ENCODE data around the gene HEPACAM2. TPM values are rescaled to one million over a fixed set of nuclear protein-coding genes. Genes with fewer than 3 reads are reported as not detected.

The HEPACAM2 gene
- total RNA-seq, 2 donors from 2014 or later, result not detected

DNA sequence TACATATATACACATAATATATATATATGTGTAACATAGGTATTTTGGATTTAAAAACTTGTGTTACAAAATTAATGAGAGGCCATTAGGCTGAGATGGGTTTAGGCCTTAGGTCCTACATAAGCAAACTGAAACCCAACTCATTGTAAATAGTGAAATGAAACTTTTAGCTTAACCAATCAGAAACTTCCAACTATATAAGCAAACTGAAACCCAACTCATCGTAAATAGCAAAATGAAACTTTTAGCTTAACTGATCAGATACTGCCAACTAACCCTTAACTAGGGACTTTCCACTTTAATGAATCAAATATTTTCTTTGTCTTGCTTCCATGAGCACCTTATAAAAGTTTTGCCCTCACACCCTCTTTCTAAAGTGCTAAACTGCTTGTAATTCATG lies 60.8 kb downstream of the HEPACAM2 start:
- H3K4me1 Mint-ChIP-seq, result no peaks in the 10 kb centered on the region
- peaks cover under 1% of the 10 kb centered on the region for H3K9me3 Mint-ChIP-seq
- Histone ChIP-seq H3K27ac (ENCODE audit: low read depth, low read length) (no peak overlapping the region), H3K9me3 (ENCODE audit: control insufficient read depth, low read length) (peaks cover 10% of the 10 kb centered on the region), H3K4me3 (ENCODE audit: low read length) (no peak overlapping the region), H3K36me3 (ENCODE audit: control insufficient read depth, insufficient read depth, low read length) (no peaks in the 10 kb centered on the region), H3K27me3 (ENCODE audit: control insufficient read depth, insufficient read depth, low read length, poor library complexity, severe bottlenecking) (no peaks in the 10 kb centered on the region), H3K9ac (ENCODE audit: extremely low read depth, low read length, poor library complexity, severe bottlenecking) (no peak overlapping the region), H3K4me1 (ENCODE audit: control insufficient read depth, insufficient read depth, low read length) (no peaks in the 10 kb centered on the region)
- TF ChIP-seq, protein P1, sequence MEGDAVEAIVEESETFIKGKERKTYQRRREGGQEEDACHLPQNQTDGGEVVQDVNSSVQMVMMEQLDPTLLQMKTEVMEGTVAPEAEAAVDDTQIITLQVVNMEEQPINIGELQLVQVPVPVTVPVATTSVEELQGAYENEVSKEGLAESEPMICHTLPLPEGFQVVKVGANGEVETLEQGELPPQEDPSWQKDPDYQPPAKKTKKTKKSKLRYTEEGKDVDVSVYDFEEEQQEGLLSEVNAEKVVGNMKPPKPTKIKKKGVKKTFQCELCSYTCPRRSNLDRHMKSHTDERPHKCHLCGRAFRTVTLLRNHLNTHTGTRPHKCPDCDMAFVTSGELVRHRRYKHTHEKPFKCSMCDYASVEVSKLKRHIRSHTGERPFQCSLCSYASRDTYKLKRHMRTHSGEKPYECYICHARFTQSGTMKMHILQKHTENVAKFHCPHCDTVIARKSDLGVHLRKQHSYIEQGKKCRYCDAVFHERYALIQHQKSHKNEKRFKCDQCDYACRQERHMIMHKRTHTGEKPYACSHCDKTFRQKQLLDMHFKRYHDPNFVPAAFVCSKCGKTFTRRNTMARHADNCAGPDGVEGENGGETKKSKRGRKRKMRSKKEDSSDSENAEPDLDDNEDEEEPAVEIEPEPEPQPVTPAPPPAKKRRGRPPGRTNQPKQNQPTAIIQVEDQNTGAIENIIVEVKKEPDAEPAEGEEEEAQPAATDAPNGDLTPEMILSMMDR (conservative IDR thresholded peaks at IDR 0.05), result no peak
- no peak for DNase-seq
- H3K4me3 Mint-ChIP-seq, result no peak overlapping the region
- H3K36me3 Mint-ChIP-seq (ENCODE audit: low read depth), result no peaks in the 10 kb centered on the region
- WGBS, 2 experiments (ENCODE audit: insufficient coverage in 1 of 2, insufficient read length in 1 of 2), result 84 to 100% methylated on average over 1 of the region's 1 CpG
- H3K27me3 Mint-ChIP-seq (ENCODE audit: insufficient read depth), result peaks cover 41% of the 10 kb centered on the region
- no peak overlapping the region for H3K27ac Mint-ChIP-seq

DNA sequence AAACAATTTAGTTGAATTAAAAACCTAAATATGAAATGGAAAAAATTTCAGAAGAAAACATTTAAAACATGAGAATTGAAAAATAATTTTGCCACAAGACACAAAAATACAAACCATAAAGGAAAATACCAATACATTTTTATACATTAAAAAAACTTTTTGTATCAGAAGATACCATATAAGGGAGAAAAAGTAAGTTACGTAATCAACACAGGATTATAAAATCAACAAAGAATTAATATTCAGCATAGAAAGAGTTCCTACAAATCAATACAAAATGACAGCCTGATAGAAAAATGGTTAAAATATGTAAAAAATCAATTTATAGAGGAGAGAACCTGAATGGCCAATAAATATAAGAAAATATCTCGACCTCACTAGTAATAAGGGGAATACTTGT lies 61.5 kb downstream of the HEPACAM2 start:
- Mint-ChIP-seq H3K9me3 (no peaks in the 10 kb centered on the region), H3K4me1 (no peaks in the 10 kb centered on the region), H3K27ac (no peak overlapping the region), H3K27me3 (ENCODE audit: insufficient read depth) (peaks cover 40% of the 10 kb centered on the region), H3K4me3 (no peak overlapping the region), H3K36me3 (ENCODE audit: low read depth) (no peaks in the 10 kb centered on the region)
- H3K9me3 ChIP-seq (ENCODE audit: control insufficient read depth, low read length), result peaks cover 10% of the 10 kb centered on the region
- WGBS, 2 experiments (ENCODE audit: insufficient coverage in 1 of 2, insufficient read length in 1 of 2), result no CpG with 5 or more reads among the region's 2 CpGs
- H3K27me3 ChIP-seq (ENCODE audit: control insufficient read depth, insufficient read depth, low read length, poor library complexity, severe bottlenecking), result no peaks in the 10 kb centered on the region
- no peaks in the 10 kb centered on the region for H3K36me3 ChIP-seq (ENCODE audit: control insufficient read depth, insufficient read depth, low read length)
- TF ChIP-seq, protein P1 (conservative IDR thresholded peaks at IDR 0.05), result no peak
- DNase-seq, result no peak
- H3K27ac ChIP-seq (ENCODE audit: low read depth, low read length), result no peak overlapping the region
- no peak overlapping the region for H3K4me3 ChIP-seq (ENCODE audit: low read length)
- H3K9ac ChIP-seq (ENCODE audit: extremely low read depth, low read length, poor library complexity, severe bottlenecking), result no peak overlapping the region
- H3K4me1 ChIP-seq (ENCODE audit: control insufficient read depth, insufficient read depth, low read length), result no peaks in the 10 kb centered on the region

DNA sequence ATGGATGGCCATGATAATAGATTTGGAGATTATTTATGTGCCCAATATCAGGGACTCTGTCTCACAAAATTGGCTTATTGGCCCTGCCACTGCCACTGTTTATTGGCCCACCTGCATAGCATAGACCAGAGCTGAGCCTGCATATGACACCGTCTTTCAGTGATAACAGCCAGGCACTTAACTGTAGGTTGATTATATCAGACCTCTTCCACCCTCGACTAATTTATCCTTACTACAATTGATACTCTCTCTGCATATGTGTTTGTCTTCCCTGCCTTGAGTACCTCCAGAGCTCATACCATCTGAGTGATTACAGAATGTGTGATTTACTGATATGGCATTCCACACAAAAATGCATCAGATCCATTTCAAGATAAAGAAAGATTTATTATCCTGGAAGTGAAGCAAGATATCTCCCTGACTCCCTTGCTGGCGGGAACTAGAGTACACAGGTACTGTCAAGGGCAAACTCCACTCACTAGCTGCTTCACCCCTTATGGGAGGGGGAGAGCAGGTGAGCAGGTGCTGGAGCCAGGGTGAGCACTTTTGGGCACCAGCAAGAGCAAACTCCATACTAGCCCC lies 65.0 kb downstream of the HEPACAM2 start:
- H3K4me1 ChIP-seq (ENCODE audit: control insufficient read depth, insufficient read depth, low read length), result no peaks in the 10 kb centered on the region
- H3K4me3 ChIP-seq (ENCODE audit: low read length), result no peak overlapping the region
- H3K36me3 Mint-ChIP-seq (ENCODE audit: low read depth), result no peaks in the 10 kb centered on the region
- TF ChIP-seq, protein P1 (conservative IDR thresholded peaks at IDR 0.05), result no peak
- no peak overlapping the region for H3K9ac ChIP-seq (ENCODE audit: extremely low read depth, low read length, poor library complexity, severe bottlenecking)
- peaks cover 10% of the 10 kb centered on the region for H3K9me3 ChIP-seq (ENCODE audit: control insufficient read depth, low read length)
- no peak overlapping the region for H3K27ac ChIP-seq (ENCODE audit: low read depth, low read length)
- H3K9me3 Mint-ChIP-seq, result no peaks in the 10 kb centered on the region
- H3K27me3 ChIP-seq (ENCODE audit: control insufficient read depth, insufficient read depth, low read length, poor library complexity, severe bottlenecking), result no peaks in the 10 kb centered on the region
- H3K36me3 ChIP-seq (ENCODE audit: control insufficient read depth, insufficient read depth, low read length), result no peaks in the 10 kb centered on the region
- DNase-seq, result no peak
- peaks cover 8% of the 10 kb centered on the region for H3K27me3 Mint-ChIP-seq (ENCODE audit: insufficient read depth)
- H3K27ac Mint-ChIP-seq, result no peak overlapping the region
- WGBS, 2 experiments (ENCODE audit: insufficient coverage in 1 of 2, insufficient read length in 1 of 2), result 83 to 86% methylated on average over 1 to 3 of the region's 3 CpGs
- no peaks in the 10 kb centered on the region for H3K4me1 Mint-ChIP-seq
- no peak overlapping the region for H3K4me3 Mint-ChIP-seq

Data from endodermal cell (in vitro differentiated cells).